GM04503 (cell line): ENCODE results near the gene SLC45A2.
A peak's percentile ranks its signal among the peaks of the same experiment; 100 is the strongest.
"Not testable (repeated sequence)": the region's sequence is repeated elsewhere in the genome, so short reads cannot be mapped to it uniquely, and the experiment has no call there.

Experiments used
- DNase-seq: peaks from one replicate; pipeline ENCODE4 v3.0.0-alpha.2; 2012; ENCODE audit warnings: low read depth

The SLC45A2 gene, protein sequence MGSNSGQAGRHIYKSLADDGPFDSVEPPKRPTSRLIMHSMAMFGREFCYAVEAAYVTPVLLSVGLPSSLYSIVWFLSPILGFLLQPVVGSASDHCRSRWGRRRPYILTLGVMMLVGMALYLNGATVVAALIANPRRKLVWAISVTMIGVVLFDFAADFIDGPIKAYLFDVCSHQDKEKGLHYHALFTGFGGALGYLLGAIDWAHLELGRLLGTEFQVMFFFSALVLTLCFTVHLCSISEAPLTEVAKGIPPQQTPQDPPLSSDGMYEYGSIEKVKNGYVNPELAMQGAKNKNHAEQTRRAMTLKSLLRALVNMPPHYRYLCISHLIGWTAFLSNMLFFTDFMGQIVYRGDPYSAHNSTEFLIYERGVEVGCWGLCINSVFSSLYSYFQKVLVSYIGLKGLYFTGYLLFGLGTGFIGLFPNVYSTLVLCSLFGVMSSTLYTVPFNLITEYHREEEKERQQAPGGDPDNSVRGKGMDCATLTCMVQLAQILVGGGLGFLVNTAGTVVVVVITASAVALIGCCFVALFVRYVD

DNA sequence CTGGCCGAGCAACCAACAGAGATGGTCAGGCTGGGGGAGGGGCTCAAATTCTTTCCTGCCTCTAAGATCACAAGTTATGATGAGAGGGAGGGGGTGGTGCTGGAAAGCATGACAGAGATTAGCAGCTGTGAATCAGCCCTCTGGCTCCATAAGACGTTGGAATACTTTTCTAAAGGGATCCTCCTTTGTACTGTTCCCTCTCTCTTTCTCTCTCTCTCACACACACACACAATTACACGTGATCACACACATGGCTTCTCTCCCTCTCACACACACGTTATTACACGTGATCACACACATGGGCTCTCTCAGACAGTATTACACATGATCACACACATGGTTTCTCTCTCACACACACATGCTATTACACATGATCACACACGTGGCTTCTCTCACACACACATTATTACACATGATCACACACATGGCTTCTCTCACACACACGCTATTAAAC lies at the start of gene SLC45A2:
SLC45A2 (minus strand) TSS at position 23 of the 454 bp plus-strand sequence. CDS start 110 bp downstream, outside the sequence.
- DNase-seq: no peak

DNA sequence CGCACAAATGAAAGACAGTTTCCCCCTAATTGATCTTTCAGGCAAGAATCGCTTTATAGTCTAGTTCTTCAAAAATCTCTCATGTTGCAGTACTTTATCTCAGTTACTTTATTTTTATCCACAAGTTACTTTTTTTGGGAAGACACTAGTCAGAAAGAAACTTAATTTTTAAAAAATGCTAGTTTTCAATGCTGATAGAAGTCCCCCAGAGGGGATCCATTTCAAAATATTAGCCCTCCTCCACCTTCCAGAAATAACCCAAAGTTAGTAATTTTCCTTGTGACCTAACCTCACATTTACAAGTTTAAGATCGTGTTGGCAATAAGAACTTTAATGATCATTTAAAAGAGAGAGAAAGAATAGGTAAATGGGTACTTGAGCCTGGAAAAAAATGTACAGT lies 47.5 kb upstream of the SLC45A2 start:
- no peak for DNase-seq

DNA sequence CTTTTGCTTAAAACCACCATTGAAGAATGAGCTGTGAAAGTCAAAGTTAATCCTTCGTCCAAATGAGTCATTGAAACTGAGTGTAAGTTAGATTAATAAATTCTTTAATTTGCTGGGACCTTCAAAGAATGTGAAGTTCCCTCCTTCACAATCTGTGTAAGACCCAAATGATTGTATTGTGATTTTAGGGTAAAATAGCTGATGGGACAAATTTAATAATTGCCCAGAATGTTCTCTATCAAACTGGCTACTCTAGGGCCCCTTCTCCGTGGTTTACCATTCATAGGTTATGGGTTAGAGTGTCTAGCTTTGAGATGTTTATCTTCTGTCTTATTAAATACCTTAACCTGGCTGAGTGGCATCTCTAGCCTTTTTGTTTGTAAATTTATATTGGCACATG lies 46.6 kb upstream of the SLC45A2 start:
- no peak for DNase-seq

DNA sequence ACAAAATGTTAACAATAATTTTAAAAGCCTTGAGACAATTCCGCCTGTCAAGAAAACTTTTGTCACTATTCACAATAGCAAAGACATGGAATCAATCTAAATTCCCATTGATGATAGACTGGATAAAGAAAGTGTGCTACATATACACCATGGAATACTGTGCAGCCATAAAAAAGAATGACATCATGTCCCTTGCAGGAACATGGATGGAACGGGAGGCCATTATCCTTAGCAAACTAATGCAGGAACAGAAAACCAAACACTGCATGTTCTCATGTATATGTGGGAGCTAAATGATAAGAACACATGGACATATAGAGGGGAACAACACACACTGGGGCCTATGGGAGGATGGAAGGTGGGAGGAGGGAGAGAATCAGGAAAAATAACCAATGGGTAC lies 46.1 kb upstream of the SLC45A2 start:
- not testable (repeated sequence) for DNase-seq

DNA sequence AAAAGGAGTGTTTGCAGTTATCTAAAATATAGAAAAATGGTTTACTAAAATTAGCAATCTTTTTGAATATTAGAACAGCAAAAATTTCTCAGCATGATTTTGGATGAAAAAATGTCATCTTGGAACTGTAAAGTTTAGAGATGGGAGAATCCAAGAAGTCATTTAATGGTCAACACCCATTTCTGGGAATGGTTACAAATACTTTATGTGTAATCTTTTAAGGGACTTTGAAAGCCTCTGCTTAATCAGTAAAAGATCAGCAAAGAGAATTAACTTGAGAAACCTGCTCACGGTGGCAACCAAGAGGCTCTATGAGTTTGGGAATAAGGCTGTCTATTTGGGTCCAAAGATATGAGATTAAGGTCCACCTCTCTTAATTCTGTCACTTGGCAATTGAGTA lies 45.6 kb upstream of the SLC45A2 start:
- DNase-seq: no peak

DNA sequence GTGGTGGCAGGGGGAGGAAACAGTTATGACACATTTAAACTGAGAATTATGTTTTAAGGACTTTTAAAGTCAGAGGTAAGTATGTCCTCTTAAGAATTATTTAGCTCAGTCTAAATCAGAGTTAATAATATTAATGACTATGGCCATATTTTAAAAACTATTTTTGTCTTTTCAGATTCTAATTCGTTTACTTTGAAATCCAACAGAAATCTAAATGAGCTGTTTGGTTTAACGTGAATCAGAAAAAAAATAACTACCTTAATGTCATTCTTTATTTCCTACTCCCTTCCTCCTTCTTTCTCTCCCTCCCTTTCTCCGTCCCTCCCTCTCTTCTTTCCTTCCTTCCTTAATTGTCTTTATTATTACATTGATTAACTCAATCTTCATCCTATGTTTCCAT lies 43.9 kb upstream of the SLC45A2 start:
- DNase-seq: no peak

DNA sequence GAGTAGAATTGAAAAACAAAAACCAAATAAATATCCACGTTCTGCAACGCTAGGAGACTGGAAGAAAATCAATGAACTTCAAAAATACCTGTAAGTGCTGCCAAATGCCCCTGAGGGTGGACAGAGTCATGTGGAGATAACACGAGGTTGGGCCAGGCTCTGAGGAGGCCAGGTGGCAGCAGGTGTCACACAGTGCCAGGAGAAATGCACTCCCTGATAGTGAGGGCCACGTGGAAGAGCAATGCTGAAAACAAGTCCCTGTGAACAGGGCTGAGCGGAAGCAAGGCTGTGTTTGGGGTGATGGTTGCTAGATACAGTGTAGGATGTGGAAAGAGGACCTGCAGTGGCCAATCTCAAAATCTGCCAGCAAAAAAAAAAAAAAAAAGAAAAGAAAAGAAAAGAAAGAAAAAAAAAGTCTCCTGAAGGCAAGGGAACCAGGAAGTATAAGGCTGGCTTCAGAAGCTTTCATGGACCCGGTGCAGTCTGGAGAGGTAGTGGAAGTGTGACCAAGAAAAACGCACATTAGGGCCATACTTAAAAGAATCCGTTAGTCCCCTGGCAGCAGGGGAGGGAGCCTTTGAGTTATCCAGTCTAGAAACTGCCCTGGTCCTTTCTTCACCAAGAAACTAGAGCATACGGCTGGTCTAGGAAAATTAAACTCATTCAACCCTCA lies 41.7 kb upstream of the SLC45A2 start:
- DNase-seq: no peak

DNA sequence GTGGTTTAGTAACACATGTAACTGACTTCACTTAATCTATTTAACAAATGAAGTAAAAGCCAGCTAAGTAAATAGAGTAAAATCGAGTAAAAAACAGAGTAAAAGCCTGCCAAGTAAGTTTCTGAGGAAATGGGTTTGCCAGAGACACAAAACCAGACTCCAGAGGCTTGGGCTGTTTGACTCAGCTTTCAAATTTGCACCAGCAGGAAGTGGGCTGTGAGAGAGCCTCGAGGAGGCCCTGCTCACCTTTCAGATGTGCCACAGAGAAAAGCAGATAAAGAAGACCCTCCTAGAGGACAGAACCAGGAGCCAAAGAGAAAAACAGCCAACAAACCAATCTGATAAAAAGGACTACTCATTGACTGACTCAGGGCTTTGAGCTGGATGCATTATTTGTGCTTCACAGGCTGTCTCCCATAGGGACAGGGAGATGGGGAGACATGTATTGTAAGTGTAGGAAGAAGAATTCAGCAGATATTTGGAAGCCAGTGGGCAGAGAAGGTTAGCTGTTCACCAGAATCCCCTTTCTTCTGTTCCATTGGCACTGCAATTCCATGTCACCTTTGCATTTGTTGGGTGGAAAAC lies 37.7 kb upstream of the SLC45A2 start:
- no peak for DNase-seq

DNA sequence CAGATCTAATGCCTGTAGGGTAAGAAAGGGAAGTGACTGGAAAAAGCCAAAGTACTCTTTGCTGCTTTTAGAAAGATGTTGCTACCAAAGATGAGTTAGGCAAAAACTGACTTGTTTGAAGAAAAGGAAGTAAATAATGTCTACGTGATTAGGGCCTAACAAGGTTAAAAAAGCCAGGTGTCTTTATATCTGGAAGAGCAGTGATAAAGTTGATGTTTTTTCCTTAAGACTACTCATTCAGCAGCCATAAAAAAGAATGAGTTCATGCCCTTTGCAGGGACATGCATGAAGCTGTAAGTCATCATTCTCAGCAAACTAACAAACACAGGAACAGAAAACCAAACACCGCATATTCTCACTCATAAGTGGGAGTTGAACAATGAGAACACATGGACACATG lies 36.8 kb upstream of the SLC45A2 start:
- no peak for DNase-seq

DNA sequence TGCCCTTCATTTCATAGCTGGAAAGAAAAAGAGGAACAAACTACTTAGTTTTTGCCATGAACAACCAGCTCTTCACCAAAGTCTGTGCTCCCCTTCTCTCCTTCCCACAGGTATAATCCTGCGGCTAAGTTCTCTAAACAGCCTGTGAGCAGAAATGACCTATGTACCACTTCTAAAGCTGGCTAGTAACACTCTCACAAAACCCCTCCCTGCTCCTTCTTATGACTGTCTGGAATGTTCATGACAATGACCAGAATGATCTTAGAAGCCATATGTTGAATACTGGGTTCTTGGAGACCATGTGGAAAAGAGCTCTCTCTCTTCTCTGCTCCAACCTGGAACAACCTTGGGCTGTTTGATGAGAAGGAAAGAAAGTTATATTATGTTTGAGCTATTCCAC lies 36.2 kb upstream of the SLC45A2 start:
- no peak for DNase-seq

DNA sequence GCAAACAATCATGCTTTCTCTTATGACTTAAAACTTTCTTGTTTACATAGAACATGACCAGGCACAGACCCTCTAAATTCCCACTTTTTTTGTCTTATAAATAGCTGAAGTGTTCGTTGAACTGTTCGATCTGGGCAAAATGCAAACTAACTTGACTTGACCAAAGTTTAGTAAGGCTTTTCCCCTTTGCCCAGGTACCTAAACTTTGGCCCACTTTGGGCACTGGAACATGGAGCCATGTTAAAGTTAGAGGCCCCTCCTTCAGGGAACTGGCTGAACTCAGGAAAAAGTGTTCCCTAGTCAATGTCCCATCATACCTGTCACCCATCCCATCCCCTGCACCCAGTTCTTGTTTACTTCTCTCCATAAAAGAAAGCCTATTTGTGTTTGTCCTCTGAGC lies 32.8 kb upstream of the SLC45A2 start:
- no peak for DNase-seq

DNA sequence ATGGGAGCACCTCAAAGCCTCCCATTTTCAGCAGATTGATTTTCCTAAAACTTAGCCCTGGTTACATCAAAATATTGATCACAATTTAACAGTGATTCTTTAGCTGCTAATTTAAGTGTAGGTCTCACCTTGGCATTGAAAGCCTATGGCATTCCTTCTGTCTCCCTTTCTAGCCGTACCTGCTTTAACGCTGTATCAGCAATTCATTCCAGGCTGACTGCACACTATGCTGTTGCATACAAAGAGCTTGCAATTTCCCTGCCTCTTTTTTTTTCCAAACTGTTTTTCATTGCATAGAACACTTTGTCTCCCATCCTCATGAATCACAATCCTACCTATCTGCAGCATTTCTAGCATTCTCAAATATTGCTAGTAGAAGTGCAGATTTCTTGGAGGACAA lies 32.3 kb upstream of the SLC45A2 start:
- DNase-seq: no peak

DNA sequence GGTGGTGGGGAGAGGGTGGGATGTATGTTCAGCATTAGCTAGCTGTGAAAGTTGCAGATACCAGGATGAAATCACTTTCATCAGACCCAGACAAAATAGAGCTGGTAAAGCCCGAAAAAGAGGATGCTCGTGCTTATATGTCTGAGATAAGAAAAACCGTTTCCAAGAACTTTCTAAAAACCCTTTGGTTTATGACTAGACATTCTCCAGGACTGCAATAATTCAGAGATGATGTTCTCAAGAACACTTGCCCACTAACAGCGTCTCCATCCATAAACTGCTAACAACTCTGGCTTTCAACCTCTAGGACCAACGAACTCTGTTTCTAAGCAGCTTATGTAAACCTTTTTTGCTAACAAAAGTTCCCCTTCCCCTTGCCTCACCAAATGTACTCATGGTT lies 31.7 kb upstream of the SLC45A2 start:
- DNase-seq: no peak

DNA sequence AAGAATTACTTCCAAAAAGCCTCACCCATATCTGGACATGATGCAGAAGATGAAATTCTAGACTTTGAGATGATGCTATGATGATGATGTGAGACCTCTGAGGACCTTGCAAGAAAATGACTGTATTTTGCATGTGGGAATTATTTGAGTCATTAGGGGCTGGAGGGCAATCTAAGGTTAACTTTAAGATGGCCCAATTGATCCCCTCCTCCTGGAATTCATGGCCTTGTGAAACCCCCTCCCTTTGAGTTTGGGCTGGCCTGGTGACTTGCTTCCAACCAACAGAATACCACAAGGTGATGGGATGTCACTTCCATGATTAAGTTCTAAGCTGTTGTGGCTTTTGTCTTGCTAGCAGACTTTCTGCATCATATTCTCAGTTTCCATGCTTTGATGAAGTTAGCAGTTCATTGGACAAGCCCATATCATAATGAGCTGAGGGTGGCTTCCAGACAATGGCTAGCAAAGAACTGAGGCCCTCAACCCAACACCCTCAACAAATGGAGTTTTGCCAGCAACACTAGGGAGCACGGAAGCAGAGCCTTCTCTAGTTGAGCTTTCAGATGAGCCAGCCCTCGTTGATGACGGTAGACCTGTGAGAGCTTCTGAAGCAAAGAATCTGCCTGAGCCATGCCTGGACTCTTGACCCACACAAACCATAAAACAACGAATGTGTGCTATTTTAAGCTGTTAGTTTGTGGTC lies 30.8 kb upstream of the SLC45A2 start:
- DNase-seq: no peak

DNA sequence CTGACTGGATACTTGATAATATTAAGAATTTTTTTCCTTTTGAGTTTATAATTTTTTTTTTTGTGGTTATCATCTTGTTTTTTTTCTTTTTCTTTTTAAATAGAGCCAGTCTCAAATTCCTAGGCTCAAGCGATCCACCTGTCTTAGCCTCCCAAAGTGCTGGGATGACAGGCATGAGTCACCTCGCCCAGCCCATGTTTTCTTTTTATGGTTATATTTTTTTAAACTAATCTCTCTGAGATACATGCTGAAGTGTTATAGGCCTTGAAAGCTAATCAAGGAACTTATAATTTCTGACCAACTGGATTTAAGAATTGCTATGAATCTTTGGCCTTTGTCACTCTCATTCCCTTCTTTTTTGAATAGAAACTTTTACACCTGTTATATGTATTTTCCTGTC lies 30.1 kb upstream of the SLC45A2 start:
- no peak for DNase-seq

DNA sequence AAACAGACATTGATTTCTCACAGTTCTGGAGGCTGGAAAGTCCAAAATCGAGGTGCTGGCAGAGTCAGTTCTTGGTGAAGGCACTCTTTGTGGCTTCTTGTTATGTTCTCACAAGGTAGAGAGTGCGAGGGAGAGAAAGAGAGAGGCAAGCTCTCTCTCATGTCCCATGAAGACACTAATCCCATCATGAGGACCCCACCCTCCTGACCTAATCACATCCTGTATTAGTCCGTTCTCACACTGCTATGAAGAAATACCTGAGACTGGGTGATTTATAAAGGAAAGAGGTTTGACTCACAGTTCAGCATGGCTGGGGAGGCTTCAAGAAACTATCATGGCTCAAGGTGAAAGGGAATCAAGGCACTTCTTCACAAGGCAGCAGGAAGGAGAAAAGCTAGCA lies 29.1 kb upstream of the SLC45A2 start:
- no peak for DNase-seq

DNA sequence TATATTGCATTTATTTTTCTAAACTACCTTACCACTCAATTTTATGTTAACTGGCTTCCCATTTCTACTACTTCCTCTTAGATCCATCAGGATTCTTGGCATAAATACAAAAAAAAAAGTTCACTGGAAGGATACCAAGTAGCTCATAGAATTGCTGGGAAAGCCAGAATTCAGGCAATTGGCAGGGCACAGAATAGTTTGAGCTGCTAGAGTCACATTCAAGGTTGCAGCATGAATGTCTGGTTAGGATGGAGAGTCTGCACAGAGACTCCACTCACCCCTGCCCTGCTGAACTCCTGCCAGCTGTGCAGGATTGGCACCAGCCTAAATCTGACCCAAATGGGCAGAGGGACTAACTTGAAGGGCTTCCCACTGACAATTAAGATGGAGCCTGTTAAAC lies 28.3 kb upstream of the SLC45A2 start:
- DNase-seq: peak; percentile 26

DNA sequence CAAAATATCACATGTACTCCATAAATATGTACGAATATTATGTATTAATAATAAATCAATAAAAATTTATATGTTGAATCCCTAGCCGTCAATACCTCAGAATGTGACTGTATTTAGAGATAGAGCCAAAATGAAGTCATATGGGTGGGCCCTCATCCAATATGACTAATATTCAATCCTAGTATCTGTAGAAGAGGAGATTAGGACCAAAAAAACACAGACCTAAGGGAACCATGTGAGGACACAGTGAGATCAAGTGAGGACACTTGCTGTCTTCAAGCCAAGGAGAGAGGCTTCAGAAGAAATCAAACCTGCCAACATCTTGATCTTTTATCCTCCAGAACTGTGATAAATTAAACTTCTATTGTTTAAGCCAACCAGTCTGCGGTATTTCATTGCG lies 27.0 kb upstream of the SLC45A2 start:
- no peak for DNase-seq

DNA sequence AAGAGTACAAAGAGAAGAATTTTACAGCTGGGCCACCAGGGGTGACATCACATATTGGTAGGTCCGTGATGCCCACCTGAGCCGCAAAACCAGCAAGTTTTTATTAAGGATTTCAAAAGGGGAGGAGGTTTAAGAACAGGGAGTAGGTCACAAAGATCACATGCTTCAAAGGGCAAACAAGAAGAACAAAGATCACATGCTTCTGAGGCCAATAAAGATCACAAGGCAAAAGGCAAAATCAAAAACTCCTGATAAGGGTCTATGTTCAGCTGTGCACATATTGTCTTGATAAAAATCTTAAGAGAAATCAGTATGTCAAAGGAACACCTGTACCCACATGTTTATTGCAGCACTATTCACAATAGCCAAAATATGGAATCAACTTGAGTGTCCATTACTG lies 25.7 kb upstream of the SLC45A2 start:
- not testable (repeated sequence) for DNase-seq

DNA sequence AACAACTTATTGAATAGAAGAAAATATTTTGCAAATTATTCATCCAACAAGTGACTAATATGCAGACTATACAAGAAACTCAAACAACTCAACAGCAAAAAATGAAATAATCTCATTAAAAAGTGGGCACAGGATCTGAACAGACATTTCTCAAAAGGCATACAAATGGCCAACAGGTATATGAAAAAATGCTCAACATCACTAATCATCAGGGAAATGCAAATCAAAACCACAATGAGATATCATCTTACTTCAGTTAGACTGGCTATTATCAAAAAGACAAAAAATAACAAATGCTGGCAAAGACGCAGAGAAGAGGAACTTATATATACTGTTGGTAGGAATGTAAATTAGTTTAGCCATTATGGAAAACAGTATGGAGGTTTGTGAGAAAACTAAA lies 25.1 kb upstream of the SLC45A2 start:
- no peak for DNase-seq

DNA sequence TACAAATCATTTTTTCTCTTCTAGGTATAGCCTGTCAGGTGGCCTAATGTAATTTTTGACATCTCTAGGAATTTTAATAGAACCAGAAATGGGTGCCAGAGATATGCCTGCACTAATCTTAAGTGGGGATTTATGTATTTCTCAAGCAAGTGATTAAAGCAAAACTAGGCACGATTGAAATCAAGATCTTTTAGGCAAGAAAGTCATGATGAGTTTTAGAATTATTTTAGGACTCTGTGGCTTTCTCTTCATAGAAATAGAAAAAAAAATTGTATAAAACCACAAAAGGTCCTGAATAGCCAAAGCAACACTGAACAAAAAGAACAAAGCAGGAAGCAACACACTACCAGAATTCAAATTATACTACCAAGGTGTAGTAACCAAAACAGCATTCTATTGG lies 24.3 kb upstream of the SLC45A2 start:
- no peak for DNase-seq
